ENCODE measurements around the gene COMMD4. TPM values are rescaled to one million over a fixed set of nuclear protein-coding genes. Genes with fewer than 3 reads are reported as not detected.
"Not testable (repeated sequence)": the region's sequence is repeated elsewhere in the genome, so short reads cannot be mapped to it uniquely, and the experiment has no call there.

The COMMD4 gene
- total RNA-seq, 1 donor from 2014 or later: 41.3 TPM

DNA sequence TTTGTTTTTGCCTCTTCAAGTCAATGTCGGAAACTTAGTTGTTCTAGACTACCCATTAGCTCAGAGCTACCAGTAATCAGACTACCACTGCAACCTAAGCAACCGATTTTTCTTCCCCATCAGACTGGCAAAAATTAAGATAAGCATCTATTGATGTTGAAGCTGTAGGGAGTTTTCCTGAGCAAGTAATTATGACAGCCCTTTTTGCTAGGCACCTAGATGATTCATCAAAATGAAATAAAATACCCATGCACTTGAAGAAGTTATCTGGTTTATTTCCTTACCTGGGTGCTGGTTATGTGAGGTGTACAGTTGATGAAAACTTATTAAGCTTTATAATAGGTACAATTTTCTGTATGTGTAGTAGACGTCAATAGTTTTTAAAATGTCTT lies 554 bp upstream of the COMMD4 start:
- FAIRE-seq (no peak), DNase-seq (ENCODE audit: low read depth) (peak; percentile 51)
- TF ChIP-seq, protein P1, sequence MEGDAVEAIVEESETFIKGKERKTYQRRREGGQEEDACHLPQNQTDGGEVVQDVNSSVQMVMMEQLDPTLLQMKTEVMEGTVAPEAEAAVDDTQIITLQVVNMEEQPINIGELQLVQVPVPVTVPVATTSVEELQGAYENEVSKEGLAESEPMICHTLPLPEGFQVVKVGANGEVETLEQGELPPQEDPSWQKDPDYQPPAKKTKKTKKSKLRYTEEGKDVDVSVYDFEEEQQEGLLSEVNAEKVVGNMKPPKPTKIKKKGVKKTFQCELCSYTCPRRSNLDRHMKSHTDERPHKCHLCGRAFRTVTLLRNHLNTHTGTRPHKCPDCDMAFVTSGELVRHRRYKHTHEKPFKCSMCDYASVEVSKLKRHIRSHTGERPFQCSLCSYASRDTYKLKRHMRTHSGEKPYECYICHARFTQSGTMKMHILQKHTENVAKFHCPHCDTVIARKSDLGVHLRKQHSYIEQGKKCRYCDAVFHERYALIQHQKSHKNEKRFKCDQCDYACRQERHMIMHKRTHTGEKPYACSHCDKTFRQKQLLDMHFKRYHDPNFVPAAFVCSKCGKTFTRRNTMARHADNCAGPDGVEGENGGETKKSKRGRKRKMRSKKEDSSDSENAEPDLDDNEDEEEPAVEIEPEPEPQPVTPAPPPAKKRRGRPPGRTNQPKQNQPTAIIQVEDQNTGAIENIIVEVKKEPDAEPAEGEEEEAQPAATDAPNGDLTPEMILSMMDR (IDR thresholded peaks at IDR 0.05; ENCODE audit: insufficient read depth, low read length, severe bottlenecking): no peak
- H3K27me3 ChIP-seq (ENCODE audit: control insufficient read depth, insufficient read depth, low read length): no peaks in the 10 kb centered on the region
- peak overlapping the region; percentile 79 for H3K4me3 ChIP-seq (ENCODE audit: low read depth, low read length)
- peaks cover 4% of the 10 kb centered on the region for H3K36me3 ChIP-seq (ENCODE audit: control insufficient read depth, insufficient read depth, low read length)

DNA sequence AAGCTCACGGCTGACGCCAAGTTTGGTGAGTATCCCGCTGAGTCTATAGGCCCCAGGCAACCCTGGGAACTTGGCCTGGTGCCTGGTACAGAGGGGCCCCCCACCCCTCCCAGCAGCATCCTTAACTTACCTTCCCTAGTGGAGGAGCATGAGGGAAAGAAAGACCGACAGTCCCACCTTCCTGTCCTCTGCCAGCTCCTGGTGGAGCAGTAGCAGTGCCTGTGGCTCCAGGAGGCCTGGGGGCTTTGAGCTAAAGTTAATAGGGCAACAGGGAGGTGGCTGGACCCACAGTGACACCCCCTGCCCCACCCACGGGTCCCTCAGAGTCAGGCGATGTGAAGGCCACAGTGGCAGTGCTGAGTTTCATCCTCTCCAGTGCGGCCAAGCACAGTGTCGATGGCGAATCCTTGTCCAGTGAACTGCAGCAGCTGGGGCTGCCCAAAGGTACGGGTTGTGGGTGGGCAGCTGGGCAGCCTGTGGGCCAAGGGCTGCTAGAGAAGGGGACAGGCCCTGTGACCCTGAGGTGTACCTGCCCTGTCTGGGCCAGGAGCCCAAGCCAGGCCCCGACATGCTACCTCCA lies 2.9 kb downstream of the COMMD4 start:
- Histone ChIP-seq H3K4me3 (ENCODE audit: low read depth, low read length) (no peak overlapping the region), H3K27me3 (ENCODE audit: control insufficient read depth, insufficient read depth, low read length) (no peaks in the 10 kb centered on the region), H3K36me3 (ENCODE audit: control insufficient read depth, insufficient read depth, low read length) (peaks cover 4% of the 10 kb centered on the region)
- TF ChIP-seq, protein P1 (IDR thresholded peaks at IDR 0.05; ENCODE audit: insufficient read depth, low read length, severe bottlenecking): no peak
- FAIRE-seq: no peak
- no peak for DNase-seq (ENCODE audit: low read depth)

DNA sequence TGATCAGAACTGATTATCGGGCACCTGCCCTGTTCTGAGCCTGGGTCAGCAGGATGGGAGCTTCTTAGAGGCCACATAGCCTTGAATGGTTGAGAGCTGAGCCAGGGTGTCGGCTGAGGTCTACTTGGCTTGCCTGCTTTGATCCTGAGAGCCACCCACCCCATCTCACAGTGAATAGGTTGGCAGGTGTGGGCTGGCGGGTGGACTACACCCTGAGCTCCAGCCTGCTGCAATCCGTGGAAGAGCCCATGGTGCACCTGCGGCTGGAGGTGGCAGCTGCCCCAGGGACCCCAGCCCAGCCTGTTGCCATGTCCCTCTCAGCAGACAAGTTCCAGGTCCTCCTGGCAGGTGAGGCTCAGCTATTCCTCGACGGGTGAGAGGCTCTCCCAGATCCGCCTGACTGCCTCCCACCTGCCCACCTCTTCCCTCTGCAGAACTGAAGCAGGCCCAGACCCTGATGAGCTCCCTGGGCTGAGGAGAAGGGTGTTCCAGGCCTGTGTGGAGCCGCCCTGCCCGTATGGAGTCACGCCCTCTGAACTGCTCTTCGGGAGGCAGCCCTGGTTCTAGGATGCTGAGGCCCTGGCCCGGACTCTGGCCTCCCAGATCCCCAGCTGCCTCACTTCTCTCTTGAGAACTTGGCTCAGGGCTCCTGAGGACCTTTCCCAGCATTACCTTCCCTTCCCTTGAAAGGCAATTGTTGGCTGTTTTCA lies 3.8 kb downstream of the COMMD4 start:
- H3K36me3 ChIP-seq (ENCODE audit: control insufficient read depth, insufficient read depth, low read length): peaks cover 4% of the 10 kb centered on the region
- no peaks in the 10 kb centered on the region for H3K27me3 ChIP-seq (ENCODE audit: control insufficient read depth, insufficient read depth, low read length)
- FAIRE-seq: no peak
- no peak for DNase-seq (ENCODE audit: low read depth)
- TF ChIP-seq, protein P1 (IDR thresholded peaks at IDR 0.05; ENCODE audit: insufficient read depth, low read length, severe bottlenecking): no peak
- no peak overlapping the region for H3K4me3 ChIP-seq (ENCODE audit: low read depth, low read length)

DNA sequence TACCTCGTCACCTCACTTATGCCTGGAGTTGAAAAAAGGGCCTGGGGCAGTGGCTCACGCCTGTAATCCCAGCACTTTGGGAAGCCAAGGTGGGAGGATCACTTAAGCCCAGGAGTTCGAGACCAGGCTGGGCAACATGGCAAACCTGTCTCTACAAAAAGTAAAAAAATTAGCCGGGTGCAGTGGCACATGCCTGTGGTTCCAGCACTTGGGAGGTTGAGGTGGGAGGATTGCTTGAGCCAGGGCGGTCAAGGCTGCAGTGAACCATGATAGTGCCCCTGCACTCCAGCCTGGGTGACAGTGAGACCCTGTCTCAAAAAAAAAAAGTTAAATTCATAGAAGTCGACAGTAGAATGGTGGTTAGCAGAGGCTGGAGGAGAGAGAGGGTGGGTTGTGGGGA lies 6.4 kb downstream of the COMMD4 start:
- no peak for FAIRE-seq
- Histone ChIP-seq H3K27me3 (ENCODE audit: control insufficient read depth, insufficient read depth, low read length) (no peaks in the 10 kb centered on the region), H3K4me3 (ENCODE audit: low read depth, low read length) (no peak overlapping the region), H3K36me3 (ENCODE audit: control insufficient read depth, insufficient read depth, low read length) (peaks cover 4% of the 10 kb centered on the region)
- TF ChIP-seq, protein P1 (IDR thresholded peaks at IDR 0.05; ENCODE audit: insufficient read depth, low read length, severe bottlenecking): no peak
- no peak for DNase-seq (ENCODE audit: low read depth)

DNA sequence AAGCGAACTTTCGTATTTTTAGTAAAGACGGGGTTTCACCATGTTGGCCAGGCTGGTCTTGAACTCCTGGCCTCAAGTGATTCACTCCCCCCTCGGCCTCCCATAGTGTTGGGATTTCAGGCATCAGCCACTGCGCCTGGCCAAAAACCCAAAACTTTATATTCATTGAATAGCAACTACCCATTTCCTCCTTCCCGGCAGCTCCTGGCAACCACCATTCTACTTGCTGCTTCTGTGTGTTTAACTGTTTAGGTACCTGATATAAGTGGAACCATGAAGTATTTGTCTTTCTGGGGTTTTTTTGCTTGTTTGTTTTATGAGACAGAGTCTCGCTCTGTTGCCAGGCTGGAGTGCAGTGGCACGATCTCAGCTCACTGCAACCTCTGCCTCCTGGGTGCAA lies 8.1 kb downstream of the COMMD4 start:
- not testable (repeated sequence) for FAIRE-seq; H3K27me3 ChIP-seq (ENCODE audit: control insufficient read depth, insufficient read depth, low read length); H3K36me3 ChIP-seq (ENCODE audit: control insufficient read depth, insufficient read depth, low read length)

DNA sequence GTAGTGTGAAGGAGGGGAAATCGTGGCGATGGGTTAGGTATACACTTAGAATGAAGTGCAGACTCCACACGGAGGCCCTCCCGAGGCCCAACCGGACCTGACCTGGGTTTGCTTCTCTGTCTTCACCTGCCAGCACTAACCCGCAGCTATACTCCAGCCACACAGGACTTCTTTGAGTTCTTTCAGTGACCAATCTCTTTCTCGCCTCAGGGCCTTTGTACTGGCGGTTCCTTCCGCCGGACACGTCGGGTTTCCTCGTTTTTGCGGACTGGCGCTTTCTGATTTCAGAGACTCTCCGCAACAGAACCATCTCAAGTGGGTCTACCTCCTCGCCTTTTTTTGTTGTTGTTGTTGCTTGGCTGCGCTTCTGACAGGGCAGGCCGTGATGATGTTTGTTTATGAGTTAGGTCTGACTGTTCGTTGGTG lies 10.9 kb downstream of the COMMD4 start, which contains the start of gene NEIL1:
Gene NEIL1, plus strand, starts transcription at position 244 of the 426 bp plus-strand sequence. CDS start 1,867 bp downstream, outside the sequence.
- H3K36me3 ChIP-seq (ENCODE audit: control insufficient read depth, insufficient read depth, low read length): no peaks in the 10 kb centered on the region
- TF ChIP-seq, protein P1 (IDR thresholded peaks at IDR 0.05; ENCODE audit: insufficient read depth, low read length, severe bottlenecking): no peak
- FAIRE-seq (no peak), DNase-seq (ENCODE audit: low read depth) (peak; percentile 40)
- H3K27me3 ChIP-seq (ENCODE audit: control insufficient read depth, insufficient read depth, low read length): no peaks in the 10 kb centered on the region
- peak within 1 kb of the TSS; percentile 66 for H3K4me3 ChIP-seq (ENCODE audit: low read depth, low read length)

More for the DNA sequence above, 8.1 kb downstream of the COMMD4 start:
- DNase-seq (ENCODE audit: low read depth); H3K4me3 ChIP-seq (ENCODE audit: low read depth, low read length): not testable (repeated sequence)

Data from bronchial epithelial cell (primary cell).